ENCODE measurements around the gene PVRIG.
"Not testable (repeated sequence)": the region's sequence is repeated elsewhere in the genome, so short reads cannot be mapped to it uniquely, and the experiment has no call there.

DNA sequence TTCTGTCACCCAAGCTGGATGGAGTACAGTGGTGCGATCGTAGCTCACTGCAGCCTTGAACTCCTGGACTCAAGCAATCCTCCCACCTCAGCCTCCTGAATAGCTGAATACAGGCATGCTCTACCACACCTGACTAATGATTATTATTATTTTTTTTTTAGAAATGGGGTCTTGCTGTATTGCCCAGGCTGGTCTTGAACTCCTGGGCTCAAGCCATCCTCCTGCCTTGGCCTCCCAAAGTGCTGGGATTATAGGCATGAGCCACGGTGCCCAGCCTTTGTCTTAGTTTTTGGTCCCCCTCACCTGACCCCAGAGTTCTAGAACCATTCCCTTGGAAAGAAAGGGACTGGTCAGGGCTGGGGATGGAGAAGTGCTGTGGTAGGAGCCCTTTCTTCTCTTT is 39.7 kb upstream of the PVRIG start:
- not testable (repeated sequence) for TF ChIP-seq POLR2A (IDR thresholded peaks at IDR 0.05)
- TF ChIP-seq, protein P1, sequence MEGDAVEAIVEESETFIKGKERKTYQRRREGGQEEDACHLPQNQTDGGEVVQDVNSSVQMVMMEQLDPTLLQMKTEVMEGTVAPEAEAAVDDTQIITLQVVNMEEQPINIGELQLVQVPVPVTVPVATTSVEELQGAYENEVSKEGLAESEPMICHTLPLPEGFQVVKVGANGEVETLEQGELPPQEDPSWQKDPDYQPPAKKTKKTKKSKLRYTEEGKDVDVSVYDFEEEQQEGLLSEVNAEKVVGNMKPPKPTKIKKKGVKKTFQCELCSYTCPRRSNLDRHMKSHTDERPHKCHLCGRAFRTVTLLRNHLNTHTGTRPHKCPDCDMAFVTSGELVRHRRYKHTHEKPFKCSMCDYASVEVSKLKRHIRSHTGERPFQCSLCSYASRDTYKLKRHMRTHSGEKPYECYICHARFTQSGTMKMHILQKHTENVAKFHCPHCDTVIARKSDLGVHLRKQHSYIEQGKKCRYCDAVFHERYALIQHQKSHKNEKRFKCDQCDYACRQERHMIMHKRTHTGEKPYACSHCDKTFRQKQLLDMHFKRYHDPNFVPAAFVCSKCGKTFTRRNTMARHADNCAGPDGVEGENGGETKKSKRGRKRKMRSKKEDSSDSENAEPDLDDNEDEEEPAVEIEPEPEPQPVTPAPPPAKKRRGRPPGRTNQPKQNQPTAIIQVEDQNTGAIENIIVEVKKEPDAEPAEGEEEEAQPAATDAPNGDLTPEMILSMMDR (IDR thresholded peaks at IDR 0.05): not testable (repeated sequence)

Measured in Peyer's patch (tissue), 4 donors.